T-cell (primary cell): ENCODE data around the gene ANGPTL3. TPM values are rescaled to one million over a fixed set of nuclear protein-coding genes. Genes with fewer than 3 reads are reported as not detected.

ENCODE experiments used
- ATAC-seq, 4 experiments: fragments of 200-7000 bp in 3 of 4; fragments of 150-1000 bp in 1 of 4; cut with Tn5 transposase; replicated peaks in 1 of 4; 1 replicate in 3 of 4; 2 replicates in 1 of 4; pipeline ENCODE4 v1.10.0; 2021; ENCODE audit warnings: moderate library complexity in 3 of 4, mild to moderate bottlenecking in 2 of 4, moderate number of reproducible peaks in 1 of 4
- CTCF ChIA-PET, 2 donors: fragments of 300-600 bp; sonication (Branson Sonifier 250); formaldehyde crosslinking; loops; one replicate each; lab custom pipeline; 2022; ENCODE audit warnings: antibody characterized with exemption in 2 of 2; lab: Charles Lee
- POLR2A ChIA-PET, 2 donors: fragments of 300-600 bp; sonication (Branson Sonifier 250); formaldehyde crosslinking; loops; one replicate each; lab custom pipeline; 2022; ENCODE audit warnings: antibody characterized with exemption in 2 of 2; lab: Charles Lee
- DNase-seq, 35 experiments: peaks; one replicate each; pipeline versions ENCODE4 v3.0.0 to v3.0.0-alpha.2; 2013 to 2023
- H3K27ac ChIP-seq: one replicate; pipeline ENCODE4 v1.5.1; 2013; ENCODE audit warnings: low read length
- H3K27me3 ChIP-seq, 2 experiments: replicated peaks in 1 of 2; 1 replicate in 1 of 2; 2 replicates in 1 of 2; pipeline versions ENCODE4 v1.6.1 to v1.7.0; 2013; ENCODE audit warnings: low read length in 1 of 2, mixed read lengths in 1 of 2; ENCODE audit not compliant: control insufficient read depth in 2 of 2, insufficient read depth in 2 of 2; ENCODE audit errors: extremely low read depth in 1 of 2
- H3K36me3 ChIP-seq, 2 donors: 1 replicate in 1 of 2; 2 replicates in 1 of 2; pipeline versions ENCODE4 v1.6.1 to v1.7.0; 2013; ENCODE audit warnings: low read length in 1 of 2; ENCODE audit not compliant: control insufficient read depth in 2 of 2, insufficient read depth in 1 of 2; ENCODE audit errors: extremely low read depth in 1 of 2
- H3K4me1 ChIP-seq, 2 experiments: 1 replicate in 1 of 2; 2 replicates in 1 of 2; pipeline versions ENCODE4 v1.6.1 to v1.7.0; 2013; ENCODE audit warnings: low read length in 2 of 2, mixed read lengths in 1 of 2; ENCODE audit not compliant: insufficient read depth in 2 of 2, control insufficient read depth in 1 of 2; ENCODE audit errors: extremely low read depth in 1 of 2
- H3K4me3 ChIP-seq, 2 donors: 1 replicate in 1 of 2; 2 replicates in 1 of 2; pipeline versions ENCODE4 v1.5.1 to v1.7.0; 2013; ENCODE audit warnings: mild to moderate bottlenecking in 2 of 2, low read length in 1 of 2, moderate library complexity in 1 of 2; ENCODE audit not compliant: control insufficient read depth in 1 of 2; ENCODE audit errors: extremely low read depth in 1 of 2
- H3K9me3 ChIP-seq: 2 replicates; pipeline ENCODE4 v1.7.0; 2013
- H3K27ac Mint-ChIP-seq, 2 donors: one replicate each; pipeline ENCODE4 v1.8.0; 2020 to 2021; ENCODE audit warnings: mild to moderate bottlenecking in 2 of 2, mixed read lengths in 2 of 2
- H3K27me3 Mint-ChIP-seq, 2 donors: one replicate each; pipeline ENCODE4 v1.8.0; 2021 to 2022; ENCODE audit warnings: mixed read lengths in 2 of 2
- H3K36me3 Mint-ChIP-seq: one replicate; pipeline ENCODE4 v1.8.0; 2021; ENCODE audit warnings: mixed read lengths
- H3K4me1 Mint-ChIP-seq, 3 donors: one replicate each; pipeline ENCODE4 v1.8.0; 2020 to 2022; ENCODE audit warnings: mixed read lengths in 3 of 3, mild to moderate bottlenecking in 1 of 3
- H3K4me3 Mint-ChIP-seq, 3 donors: one replicate each; pipeline ENCODE4 v1.8.0; 2020 to 2022; ENCODE audit warnings: mild to moderate bottlenecking in 3 of 3, mixed read lengths in 3 of 3, moderate library complexity in 3 of 3
- H3K9me3 Mint-ChIP-seq, 3 donors: one replicate each; pipeline ENCODE4 v1.8.0; 2020 to 2022; ENCODE audit warnings: mixed read lengths in 3 of 3
- WGBS: methylation state at CpG from one replicate; pipeline ENCODE4 v1.1.5; 2013; ENCODE audit warnings: missing lambda C conversion rate; ENCODE audit not compliant: insufficient coverage; 5-methylcytosine and 5-hydroxymethylcytosine counted together
- total RNA-seq, 35 experiments: library from RNA in 6 of 35; stranded (reverse) in 6 of 35; fragments of 120-200 nt in 1 of 35; gene quantifications; one replicate each; pipeline versions ENCODE4 v1.2.1 to v1.2.4 and lab custom pipeline; 2013 to 2026

Gene ANGPTL3
- total RNA-seq, 5 donors from 2014 or later (not counting 1 experiment from before 2014, with no cell fraction given), result not detected

GRCh38 chr1:62585469-62586155, 11.7 kb upstream of the ANGPTL3 start:
- CTCF ChIA-PET, result interaction anchor here in 1 of 2 donors (0.5 kb wide), 1 partner anchor 17 kb away, joined by 3 read pairs; no protein-coding TSS in a partner anchor
- POLR2A ChIA-PET, result no interaction called here
- no CpG with 5 or more reads among the region's 1 CpG for WGBS

GRCh38 chr1:62588000-62588399, 9.3 kb upstream of the ANGPTL3 start:
- POLR2A ChIA-PET, result no interaction called here

More at GRCh38 chr1:62585469-62586155, 11.7 kb upstream of the ANGPTL3 start:
- no peak for DNase-seq
- Histone ChIP-seq H3K9me3 (no peaks in the 10 kb centered on the region), H3K36me3 (no peaks in the 10 kb centered on the region), H3K4me1 (no peaks in the 10 kb centered on the region), H3K4me3 (no peak overlapping the region), H3K27ac (no peak overlapping the region), H3K27me3 (no peaks in the 10 kb centered on the region)
- Mint-ChIP-seq H3K36me3 (peaks cover 36% of the 10 kb centered on the region), H3K27me3 (no peaks in the 10 kb centered on the region), H3K4me3 (no peak overlapping the region), H3K27ac (no peak overlapping the region), H3K4me1 (no peaks in the 10 kb centered on the region), H3K9me3 (peaks cover 0 to 3% (median 2%) of the 10 kb centered on the region in 3 donors)
- no peak for ATAC-seq

GRCh38 chr1:62589321-62589720, 8.0 kb upstream of the ANGPTL3 start:
- Histone ChIP-seq H3K9me3 (no peaks in the 10 kb centered on the region), H3K4me3 (no peak overlapping the region), H3K36me3 (no peaks in the 10 kb centered on the region), H3K27me3 (no peaks in the 10 kb centered on the region), H3K4me1 (no peaks in the 10 kb centered on the region), H3K27ac (no peak overlapping the region)
- DNase-seq, result no peak
- Mint-ChIP-seq H3K27ac (no peak overlapping the region), H3K4me1 (no peaks in the 10 kb centered on the region), H3K27me3 (no peaks in the 10 kb centered on the region), H3K36me3 (peaks cover 34% of the 10 kb centered on the region), H3K4me3 (no peak overlapping the region), H3K9me3 (peaks cover 0 to 3% (median 0%) of the 10 kb centered on the region in 3 donors)
- no peak for ATAC-seq
- POLR2A ChIA-PET, result no interaction called here
- CTCF ChIA-PET, result no interaction called here
- no CpG with 5 or more reads among the region's 3 CpGs for WGBS

More at GRCh38 chr1:62588000-62588399, 9.3 kb upstream of the ANGPTL3 start:
- CTCF ChIA-PET, result no interaction called here
- H3K4me3 ChIP-seq, result no peak overlapping the region
- DNase-seq (no peak), ATAC-seq (no peak)
- H3K27ac ChIP-seq, result no peak overlapping the region
- H3K27ac Mint-ChIP-seq, result no peak overlapping the region
- peaks cover 0 to 3% (median 0%) of the 10 kb centered on the region in 3 donors for H3K9me3 Mint-ChIP-seq
- peaks cover 34% of the 10 kb centered on the region for H3K36me3 Mint-ChIP-seq
- H3K27me3 ChIP-seq, result no peaks in the 10 kb centered on the region
- H3K27me3 Mint-ChIP-seq, result no peaks in the 10 kb centered on the region
- H3K4me3 Mint-ChIP-seq, result no peak overlapping the region
- no peaks in the 10 kb centered on the region for H3K4me1 ChIP-seq
- H3K4me1 Mint-ChIP-seq, result no peaks in the 10 kb centered on the region
- no peaks in the 10 kb centered on the region for H3K9me3 ChIP-seq
- H3K36me3 ChIP-seq, result no peaks in the 10 kb centered on the region

DNA sequence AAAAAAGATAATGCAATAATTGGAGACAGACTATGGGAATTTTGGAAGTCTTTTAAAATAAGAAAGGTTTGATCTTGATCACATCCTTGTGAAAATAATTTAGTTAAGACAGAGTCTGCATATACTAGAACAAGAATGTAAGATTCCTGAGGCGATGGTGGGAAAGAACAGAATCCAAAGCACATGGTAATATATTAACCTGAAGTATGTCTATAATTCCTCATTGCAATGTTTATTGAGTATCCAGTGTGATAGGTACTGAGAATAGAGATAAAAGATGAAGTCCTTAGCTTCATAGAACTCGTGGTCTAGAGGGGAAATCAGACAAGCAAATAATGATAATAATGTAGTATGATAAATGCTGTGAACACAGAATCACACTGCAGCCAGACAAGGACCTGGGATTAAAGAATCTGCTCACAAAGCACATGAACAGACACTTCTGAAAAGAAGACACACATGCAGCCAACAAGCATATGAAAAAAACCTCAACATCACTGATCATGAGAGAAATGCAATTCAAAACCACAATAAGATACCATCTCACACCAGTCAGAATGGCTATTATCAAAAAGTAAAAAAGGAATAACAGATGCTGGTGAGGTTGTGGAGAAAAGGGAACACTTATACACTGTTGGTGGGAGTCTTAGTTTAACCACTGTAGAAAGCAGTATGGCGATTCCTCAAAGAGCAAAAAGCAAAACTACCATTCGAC, 6.9 kb upstream of the ANGPTL3 start:
- no peaks in the 10 kb centered on the region for H3K36me3 ChIP-seq
- no peaks in the 10 kb centered on the region for H3K9me3 ChIP-seq
- H3K27me3 Mint-ChIP-seq, result no peaks in the 10 kb centered on the region
- no peak overlapping the region for H3K27ac ChIP-seq
- ChIA-PET POLR2A (no interaction called here), CTCF (no interaction called here)
- no peaks in the 10 kb centered on the region for H3K27me3 ChIP-seq
- no peak overlapping the region for H3K27ac Mint-ChIP-seq
- DNase-seq (no peak), ATAC-seq (no peak)
- H3K4me3 Mint-ChIP-seq, result no peak overlapping the region
- H3K4me1 Mint-ChIP-seq, result no peaks in the 10 kb centered on the region
- peaks cover 25% of the 10 kb centered on the region for H3K36me3 Mint-ChIP-seq
- no CpG with 5 or more reads among the region's 4 CpGs for WGBS
- no peaks in the 10 kb centered on the region for H3K4me1 ChIP-seq
- peaks cover 0 to 3% (median 0%) of the 10 kb centered on the region in 3 donors for H3K9me3 Mint-ChIP-seq
- H3K4me3 ChIP-seq, result no peak overlapping the region

DNA sequence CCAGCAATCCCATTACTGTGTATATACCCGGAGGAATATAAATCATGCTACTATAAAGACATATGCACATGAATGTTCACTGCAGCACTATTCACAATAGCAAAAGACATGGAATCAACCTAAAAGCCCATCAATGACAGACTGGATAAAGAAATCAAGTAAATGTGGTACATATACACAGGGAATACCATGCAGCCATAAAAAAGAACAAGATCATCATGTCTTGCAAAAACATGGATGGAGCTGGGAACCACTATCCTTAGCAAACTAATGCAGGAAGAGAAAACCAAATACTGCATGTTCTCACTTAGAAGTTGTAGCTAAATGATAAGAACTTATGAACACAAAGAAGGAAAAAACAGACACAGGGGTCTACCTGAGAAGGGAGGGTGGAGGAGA, 6.4 kb upstream of the ANGPTL3 start:
- no peaks in the 10 kb centered on the region for H3K27me3 Mint-ChIP-seq
- H3K27ac Mint-ChIP-seq, result no peak overlapping the region
- H3K4me1 Mint-ChIP-seq, result no peaks in the 10 kb centered on the region
- H3K9me3 Mint-ChIP-seq, result peaks cover 0 to 3% (median 0%) of the 10 kb centered on the region in 3 donors
- no peak overlapping the region for H3K4me3 Mint-ChIP-seq
- ATAC-seq (no peak), DNase-seq (no peak)
- no peaks in the 10 kb centered on the region for H3K4me1 ChIP-seq
- H3K36me3 ChIP-seq, result no peaks in the 10 kb centered on the region
- no peak overlapping the region for H3K4me3 ChIP-seq
- H3K27ac ChIP-seq, result no peak overlapping the region
- no peaks in the 10 kb centered on the region for H3K9me3 ChIP-seq
- CTCF ChIA-PET, result no interaction called here
- POLR2A ChIA-PET, result no interaction called here
- H3K36me3 Mint-ChIP-seq, result peaks cover 20% of the 10 kb centered on the region
- no peaks in the 10 kb centered on the region for H3K27me3 ChIP-seq
- WGBS, result no CpG with 5 or more reads among the region's 1 CpG

DNA sequence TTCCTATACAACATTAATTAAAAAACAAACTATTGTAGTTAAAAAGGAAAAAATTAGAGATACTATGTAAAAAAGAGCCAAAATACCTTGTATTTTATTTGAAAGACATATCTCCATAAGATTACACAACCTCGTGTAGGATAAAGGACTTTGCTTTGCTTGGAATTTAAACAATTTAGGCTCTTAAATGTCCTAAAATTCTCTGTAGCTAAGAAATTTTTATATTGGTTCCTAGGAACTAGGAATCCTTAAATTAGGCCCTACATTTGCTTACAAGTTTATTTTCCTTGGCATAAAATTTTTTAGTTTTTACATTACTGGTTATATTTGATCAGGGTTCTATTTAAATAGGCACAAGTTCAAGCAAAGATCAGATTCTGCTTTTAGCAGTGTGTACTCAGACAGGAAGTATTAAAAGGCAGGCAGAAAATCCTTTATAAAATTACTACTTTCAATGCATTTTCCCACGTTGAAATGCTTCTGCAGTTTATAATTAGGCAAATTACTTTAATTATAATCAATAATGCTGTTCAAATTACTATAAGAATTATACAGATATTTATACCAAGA, 3.4 kb upstream of the ANGPTL3 start:
- no peaks in the 10 kb centered on the region for H3K27me3 ChIP-seq
- Mint-ChIP-seq H3K9me3 (peaks cover 0 to 3% (median 0%) of the 10 kb centered on the region in 3 donors), H3K36me3 (peaks cover 20% of the 10 kb centered on the region), H3K27me3 (no peaks in the 10 kb centered on the region), H3K4me3 (no peak overlapping the region), H3K27ac (no peak overlapping the region), H3K4me1 (no peaks in the 10 kb centered on the region)
- DNase-seq (no peak), ATAC-seq (no peak)
- H3K27ac ChIP-seq, result no peak overlapping the region
- POLR2A ChIA-PET, result no interaction called here
- WGBS, result no CpG with 5 or more reads among the region's 2 CpGs
- H3K4me1 ChIP-seq, result no peaks in the 10 kb centered on the region
- CTCF ChIA-PET, result no interaction called here
- no peaks in the 10 kb centered on the region for H3K9me3 ChIP-seq
- H3K4me3 ChIP-seq, result no peak overlapping the region
- H3K36me3 ChIP-seq, result no peaks in the 10 kb centered on the region
